Renal pelvis (tissue), 12 donors: ENCODE data around the gene DUX4. TPM values are rescaled to one million over a fixed set of nuclear protein-coding genes. Genes with fewer than 3 reads are reported as not detected.
"Not testable (repeated sequence)": the region's sequence is repeated elsewhere in the genome, so short reads cannot be mapped to it uniquely, and the experiment has no call there.

Source experiments
- DNase-seq: peaks from one replicate; pipeline ENCODE4 v3.0.0-alpha.2; 2013
- long read RNA-seq, 16 experiments: transcript quantifications; one replicate each; lab custom pipeline, GENCODE V29; 2026
- polyA plus RNA-seq, 3 donors: library from polyadenylated mRNA; unstranded; fragments of 120-200 nt; gene quantifications; one replicate each; pipeline ENCODE4 v1.2.1, GENCODE V29; 2013; ENCODE audit not compliant: insufficient read length in 3 of 3

The DUX4 gene
- polyA plus RNA-seq, result under 1 TPM in 2 of 3 donors, not detected in 1; 0.33 to 0.70 TPM
- long read RNA-seq, donor 1, result 0 reads
- long read RNA-seq, donor 2, result 0 reads
- long read RNA-seq, donor 3, result 0 reads
- long read RNA-seq, donor 4, result 0 reads
- long read RNA-seq, donor 5, result 0 reads
- long read RNA-seq, donor 6, result 0 reads
- long read RNA-seq, donor 7, result 0 reads
- long read RNA-seq, donor 8, result 0 reads
- long read RNA-seq, donor 9, result 0 reads
- long read RNA-seq, donor 10, result 0 reads
- long read RNA-seq, donor 11, result 0 reads
- long read RNA-seq, donor 12, result 0 reads
- long read RNA-seq, donor 13, result 0 reads
- long read RNA-seq, donor 14, result 0 reads
- long read RNA-seq, donor 15, result 0 reads
- long read RNA-seq, donor 16, result 0 reads

GRCh38 chr4:190173428-190173827 is at the start of gene DUX4:
Gene DUX4, plus strand, starts transcription at chr4:190173774. Its CDS starts 0 bp downstream, at chr4:190173774.
- DNase-seq, result not testable (repeated sequence)

DNA sequence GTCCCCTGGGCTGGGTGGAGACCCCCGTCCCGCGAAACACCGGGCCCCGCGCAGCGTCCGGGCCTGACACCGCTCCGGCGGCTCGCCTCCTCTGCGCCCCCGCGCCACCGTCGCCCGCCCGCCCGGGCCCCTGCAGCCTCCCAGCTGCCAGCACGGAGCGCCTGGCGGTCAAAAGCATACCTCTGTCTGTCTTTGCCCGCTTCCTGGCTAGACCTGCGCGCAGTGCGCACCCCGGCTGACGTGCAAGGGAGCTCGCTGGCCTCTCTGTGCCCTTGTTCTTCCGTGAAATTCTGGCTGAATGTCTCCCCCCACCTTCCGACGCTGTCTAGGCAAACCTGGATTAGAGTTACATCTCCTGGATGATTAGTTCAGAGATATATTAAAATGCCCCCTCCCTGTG is 1.9 kb downstream of the DUX4 start:
- DNase-seq, result not testable (repeated sequence)

DNA sequence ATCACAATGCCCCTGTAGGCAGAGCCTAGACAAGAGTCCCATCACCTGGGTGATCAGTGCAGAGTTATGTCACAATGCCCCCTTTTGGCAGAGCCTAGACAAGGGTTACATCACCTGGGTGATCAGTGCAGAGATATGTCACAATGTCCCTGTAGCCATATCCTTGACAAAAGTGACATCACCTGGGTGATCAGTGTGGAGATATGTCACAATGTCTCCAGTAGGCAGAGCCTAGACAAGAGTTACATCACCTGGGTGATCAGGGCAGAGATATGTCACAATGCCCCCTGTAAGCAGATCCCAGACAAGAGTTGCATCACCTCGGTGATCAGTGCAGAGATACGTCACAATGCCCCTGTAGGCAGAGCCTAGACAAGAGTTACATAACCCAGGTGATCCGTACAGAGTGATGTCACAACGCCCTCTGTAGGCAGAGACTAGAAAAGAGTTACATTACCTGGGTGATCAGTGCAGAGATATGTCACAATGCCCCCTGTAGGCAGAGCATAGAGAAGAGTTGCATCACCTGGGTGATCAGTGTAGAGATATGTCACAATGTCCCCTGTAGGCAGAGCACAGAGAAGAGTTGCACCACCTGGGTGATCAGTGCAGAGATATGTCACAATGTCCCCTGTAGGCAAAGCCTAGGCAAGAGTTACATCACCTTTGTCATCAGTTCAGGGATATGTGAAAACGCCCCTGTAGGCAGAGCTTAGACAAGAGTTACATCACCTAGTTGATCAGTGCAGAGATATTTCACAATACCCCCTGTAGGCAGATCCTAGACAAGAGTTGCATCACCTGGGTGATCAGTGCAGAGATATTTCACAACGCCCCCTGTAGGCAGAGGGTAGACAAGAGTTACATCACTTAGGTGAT is 4.4 kb downstream of the DUX4 start:
- DNase-seq, result not testable (repeated sequence)

- DNase-seq, result not testable (repeated sequence)
Observed at GRCh38 chr4:190178606-190178990, 5.0 kb downstream of the DUX4 start.

DNA sequence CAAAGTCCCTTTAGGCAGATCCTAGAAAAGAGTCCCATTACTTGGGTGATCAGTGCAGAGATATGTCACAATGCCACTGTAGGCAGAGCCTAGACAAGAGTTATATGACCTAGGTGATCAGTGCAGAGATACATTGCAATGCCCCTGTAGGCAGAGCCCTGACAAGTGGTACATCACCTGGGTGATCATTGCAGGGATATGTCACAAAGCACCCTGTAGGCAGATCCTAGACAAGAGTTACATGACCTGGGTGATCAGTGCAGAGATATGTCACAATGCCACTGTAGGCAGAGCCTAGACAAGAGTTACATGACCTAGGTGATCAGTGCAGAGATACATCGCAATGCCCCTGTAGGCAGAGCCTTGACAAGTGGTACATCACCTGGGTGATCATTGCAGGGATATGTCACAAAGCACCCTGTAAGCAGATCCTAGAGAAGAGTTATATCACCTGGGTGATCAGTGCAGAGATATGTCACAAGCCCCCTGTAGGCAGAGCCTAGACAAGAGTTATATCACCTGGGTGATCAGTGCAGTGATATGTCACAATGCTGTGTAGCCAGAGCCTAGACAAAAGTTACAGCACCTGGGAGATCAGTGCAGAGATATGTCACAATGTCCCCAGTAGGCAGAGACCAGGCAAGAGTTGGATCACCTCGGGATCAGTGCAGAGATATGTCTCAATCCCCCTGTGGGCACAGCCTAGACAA is 5.6 kb downstream of the DUX4 start:
- not testable (repeated sequence) for DNase-seq

GRCh38 chr4:190179740-190180094 is 6.1 kb downstream of the DUX4 start:
- DNase-seq, result not testable (repeated sequence)

- not testable (repeated sequence) for DNase-seq
Observed at GRCh38 chr4:190180947-190181346, 7.4 kb downstream of the DUX4 start.

GRCh38 chr4:190181481-190182100 is 8.0 kb downstream of the DUX4 start:
- not testable (repeated sequence) for DNase-seq

GRCh38 chr4:190203510-190203909 is 29.9 kb downstream of the DUX4 start:
- not testable (repeated sequence) for DNase-seq

Other genes starting within 250 kb of the DUX4 start
- gene FRG1, start 232.9 kb upstream of the DUX4 start, polyA plus RNA-seq, result 10 to 100 TPM; 52.8 to 70.5 (median 57.5) TPM
- not detected for gene FRG2, start 146.5 kb upstream of the DUX4 start, polyA plus RNA-seq
- not detected for gene DBET, start 109.3 kb upstream of the DUX4 start, polyA plus RNA-seq